CD4-positive, alpha-beta T cell treated with Interleukin-12 subunit alpha and Interleukin-12 subunit beta, for 1 hour (primary cell): ENCODE results near the gene PDE8B.
A peak's percentile ranks its signal among the peaks of the same experiment; 100 is the strongest.

Experiments used
- DNase-seq: peaks from one replicate; pipeline ENCODE4 v3.0.0-alpha.2; 2020

The PDE8B gene

DNA sequence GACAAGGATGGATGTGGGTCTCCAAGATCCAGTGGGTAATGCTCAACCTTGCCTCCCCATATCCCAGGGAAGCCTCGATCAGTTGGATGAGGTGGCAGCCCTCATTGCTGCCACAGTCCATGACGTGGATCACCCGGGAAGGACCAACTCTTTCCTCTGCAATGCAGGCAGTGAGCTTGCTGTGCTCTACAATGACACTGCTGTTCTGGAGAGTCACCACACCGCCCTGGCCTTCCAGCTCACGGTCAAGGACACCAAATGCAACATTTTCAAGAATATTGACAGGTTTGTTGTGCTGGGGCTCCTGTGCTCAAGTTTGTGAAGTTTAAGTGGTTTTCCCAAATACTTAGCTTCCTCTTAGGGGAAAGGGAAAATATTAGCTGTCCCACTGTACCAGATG, 207.7 kb downstream of the PDE8B start:
- DNase-seq = no peak

DNA sequence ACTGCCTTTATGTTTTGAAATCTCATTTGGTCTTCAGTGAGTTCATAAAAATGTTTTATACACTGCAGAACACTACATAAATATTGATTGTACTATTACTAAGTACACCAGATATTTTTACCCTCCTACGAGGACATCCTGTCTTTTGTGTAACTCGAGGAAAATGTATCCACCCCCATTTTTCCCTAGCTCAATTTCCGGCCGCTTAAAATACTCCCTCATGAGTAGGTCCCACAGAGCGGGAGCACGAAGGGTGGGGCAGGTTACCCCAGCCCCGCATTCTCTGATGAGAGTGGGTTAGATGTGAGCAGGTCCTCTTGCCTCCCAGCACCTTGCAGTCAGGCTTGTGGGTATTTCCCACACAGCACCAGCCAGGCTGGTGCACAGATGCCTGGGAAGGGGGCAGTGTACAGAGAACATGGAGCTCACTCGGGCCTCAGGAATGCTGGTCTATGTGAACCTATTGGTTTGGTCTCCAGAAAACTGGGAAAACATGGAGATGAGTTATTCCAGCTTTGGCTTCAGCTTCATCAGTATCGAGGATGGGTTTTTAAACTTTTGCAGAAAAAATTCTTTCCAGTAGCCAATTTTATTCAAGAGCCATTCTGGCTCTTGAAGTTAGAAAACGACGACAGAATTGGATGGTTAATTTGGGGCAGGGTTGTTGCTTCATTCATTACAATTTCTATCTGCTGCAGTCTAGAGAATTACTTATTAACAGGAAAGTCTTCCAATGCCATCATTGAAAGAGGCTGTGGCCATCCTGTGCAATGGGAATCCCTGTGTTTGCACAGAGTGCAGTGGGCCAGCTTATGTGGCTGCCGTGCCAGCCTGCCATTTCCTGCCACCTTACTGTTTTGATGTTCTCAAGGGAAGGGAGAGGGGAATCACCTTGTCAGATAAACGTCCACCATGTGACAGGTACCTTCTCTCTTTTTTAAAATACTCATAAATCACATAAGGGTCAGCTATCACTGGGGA, 208.4 kb downstream of the PDE8B start:
- DNase-seq = no peak

DNA sequence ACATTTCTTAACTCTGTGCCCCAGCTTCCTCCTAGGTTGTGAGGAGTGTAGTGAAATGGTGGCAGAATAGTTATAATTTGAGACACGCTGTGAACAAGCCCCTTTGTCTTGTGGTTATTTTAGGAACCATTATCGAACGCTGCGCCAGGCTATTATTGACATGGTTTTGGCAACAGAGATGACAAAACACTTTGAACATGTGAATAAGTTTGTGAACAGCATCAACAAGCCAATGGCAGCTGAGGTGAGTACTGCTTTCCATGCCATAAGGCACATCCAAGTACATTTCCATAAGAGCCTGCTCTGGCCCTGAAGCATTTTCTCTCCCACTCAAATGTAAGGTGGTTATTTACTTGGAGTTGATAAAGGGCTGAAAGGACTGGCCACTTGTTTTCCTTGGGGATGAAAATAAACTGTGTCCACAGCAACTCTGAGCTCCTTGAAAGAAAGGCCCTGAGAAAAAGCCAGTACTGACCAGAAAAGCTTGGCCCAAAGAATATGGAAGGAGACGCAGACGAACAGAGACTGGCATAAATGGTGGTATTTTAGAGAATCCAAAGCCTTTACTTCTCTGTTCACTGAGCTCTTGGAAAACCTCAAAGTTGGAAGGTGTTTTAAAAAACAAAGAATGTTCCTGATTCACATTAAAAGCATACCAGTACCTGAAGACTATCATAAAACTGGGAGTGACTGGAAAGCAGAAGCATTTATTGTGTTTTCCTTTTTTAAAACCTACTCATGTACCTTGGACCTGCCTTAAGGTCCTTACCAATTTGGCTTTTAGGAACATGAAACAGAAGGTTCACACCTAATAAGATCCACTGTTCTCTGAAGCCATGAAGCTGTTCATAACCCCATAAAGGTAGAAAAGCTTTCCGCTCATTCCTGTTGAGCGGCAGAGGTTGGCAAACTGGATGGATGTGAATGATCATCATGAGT, 209.4 kb downstream of the PDE8B start:
- no peak for DNase-seq

DNA sequence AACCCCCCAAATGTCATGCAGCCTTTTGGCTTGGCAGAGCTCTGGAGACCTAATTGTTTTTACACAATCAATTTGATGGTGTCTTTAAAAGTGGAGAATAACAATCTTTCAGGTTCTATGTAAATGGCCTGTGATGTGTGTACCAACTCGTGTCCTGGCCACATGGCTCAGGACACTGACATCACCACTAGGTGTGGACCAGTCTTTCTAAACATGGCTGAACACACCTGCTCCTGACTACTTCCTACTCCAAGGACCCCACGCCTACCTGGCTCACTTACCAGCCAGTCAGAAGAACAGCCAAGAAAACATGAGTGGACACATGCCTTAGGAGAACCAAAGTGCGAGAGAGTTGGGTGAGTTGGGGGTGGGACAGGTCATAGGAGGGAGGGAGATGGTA, 210.5 kb downstream of the PDE8B start:
- no peak for DNase-seq

DNA sequence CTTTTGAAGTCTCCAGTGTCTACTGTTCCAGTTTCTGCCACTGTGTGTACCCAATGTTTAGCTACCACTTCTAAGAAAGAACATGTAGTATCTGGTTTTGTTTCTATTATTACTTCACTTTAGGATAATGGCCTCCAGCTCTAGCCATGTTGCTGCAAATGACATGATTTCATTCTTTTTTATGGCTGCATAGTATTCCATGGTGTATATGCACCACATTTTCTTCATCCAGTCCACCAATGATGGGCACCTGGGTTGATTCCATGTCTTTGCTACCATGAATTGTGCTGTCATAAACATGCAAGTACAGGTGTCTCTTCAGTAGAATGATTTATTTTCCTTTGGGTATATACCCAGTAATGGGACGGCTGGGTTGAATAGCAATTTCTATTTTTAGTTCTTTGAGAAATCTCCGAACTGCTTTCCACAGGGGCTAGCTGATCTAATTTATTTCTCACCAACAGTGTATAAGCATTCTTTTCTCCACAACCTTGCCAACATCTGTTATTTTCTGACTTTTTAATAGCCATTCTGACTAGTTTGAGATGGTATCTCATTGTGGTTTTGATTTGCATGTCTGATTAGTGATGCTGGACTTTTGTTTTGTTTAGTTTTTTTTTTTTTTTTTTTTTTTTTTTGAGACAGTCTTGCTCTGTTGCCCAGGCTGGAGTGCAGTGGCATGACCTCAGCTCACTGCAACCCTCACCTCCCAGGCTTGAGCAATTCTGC, 212.7 kb downstream of the PDE8B start:
- no peak for DNase-seq

DNA sequence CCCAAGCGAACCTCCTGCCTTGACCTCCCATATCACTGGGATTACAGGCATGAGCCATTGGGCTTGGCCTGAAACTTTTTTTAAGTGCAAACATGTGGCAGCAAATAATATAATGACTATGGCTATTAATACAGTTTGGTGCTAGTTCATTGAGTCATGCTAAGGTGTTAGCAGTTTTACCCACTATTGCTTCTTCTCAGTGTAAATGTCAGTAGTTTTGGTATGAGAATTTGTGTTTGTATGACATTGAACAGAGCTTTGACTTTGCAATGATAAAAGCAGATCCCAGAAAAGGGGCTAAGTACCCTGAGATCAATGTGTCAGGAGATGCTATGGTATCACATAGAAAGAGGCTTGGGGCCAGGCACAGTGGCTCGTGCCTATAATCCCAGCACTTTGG, 214.4 kb downstream of the PDE8B start:
- DNase-seq = no peak

DNA sequence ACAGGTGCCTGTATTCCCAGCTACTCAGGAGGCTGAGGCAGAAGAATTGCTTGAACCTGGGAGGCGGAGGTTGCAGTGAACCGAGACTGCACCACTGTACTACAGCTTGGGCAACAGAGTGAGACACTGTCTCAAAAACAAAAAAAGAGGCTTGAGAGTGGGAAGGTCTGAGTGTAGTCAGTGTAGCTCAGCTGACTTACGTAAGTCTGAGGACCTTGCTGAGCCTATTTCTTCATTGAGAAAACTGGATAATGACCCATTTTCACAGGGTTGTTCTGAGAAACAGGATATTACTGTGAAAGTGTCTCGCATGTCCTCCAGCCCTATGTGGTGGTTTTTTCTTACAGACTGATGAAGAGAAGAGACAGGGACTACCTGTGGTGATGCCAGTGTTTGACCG, 214.9 kb downstream of the PDE8B start:
- DNase-seq = no peak

DNA sequence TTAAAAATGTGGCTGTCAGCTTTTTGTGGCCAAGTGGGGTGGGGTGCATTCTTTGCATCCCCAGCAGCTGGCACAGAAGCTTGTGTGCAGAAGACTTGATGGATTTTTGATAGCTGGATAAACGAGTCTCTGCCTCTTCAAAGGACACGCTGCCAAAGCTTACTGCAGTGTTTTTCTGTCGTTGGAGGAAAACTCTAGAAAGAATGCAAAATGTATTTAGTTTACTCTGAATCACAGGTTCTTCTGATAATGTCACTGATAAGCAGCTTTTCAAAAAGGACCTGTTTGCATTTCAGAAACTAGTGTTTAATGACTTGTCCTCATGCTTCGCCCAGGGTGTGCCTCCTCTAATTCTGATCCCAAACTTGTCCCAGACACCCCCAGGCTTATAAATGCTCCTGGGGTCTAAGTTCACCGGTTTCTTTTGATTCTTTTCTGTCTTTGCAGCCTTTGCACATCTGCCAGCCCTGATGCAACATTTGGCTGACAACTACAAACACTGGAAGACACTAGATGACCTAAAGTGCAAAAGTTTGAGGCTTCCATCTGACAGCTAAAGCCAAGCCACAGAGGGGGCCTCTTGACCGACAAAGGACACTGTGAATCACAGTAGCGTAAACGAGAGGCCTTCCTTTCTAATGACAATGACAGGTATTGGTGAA, 215.6 kb downstream of the PDE8B start:
- DNase-seq = no peak

DNA sequence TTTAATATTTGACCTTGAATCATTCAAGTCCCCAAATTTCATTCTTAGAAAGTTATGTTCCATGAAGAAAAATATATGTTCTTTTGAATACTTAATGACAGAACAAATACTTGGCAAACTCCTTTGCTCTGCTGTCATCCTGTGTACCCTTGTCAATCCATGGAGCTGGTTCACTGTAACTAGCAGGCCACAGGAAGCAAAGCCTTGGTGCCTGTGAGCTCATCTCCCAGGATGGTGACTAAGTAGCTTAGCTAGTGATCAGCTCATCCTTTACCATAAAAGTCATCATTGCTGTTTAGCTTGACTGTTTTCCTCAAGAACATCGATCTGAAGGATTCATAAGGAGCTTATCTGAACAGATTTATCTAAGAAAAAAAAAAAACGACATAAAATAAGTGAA, 216.2 kb downstream of the PDE8B start:
- no peak for DNase-seq

DNA sequence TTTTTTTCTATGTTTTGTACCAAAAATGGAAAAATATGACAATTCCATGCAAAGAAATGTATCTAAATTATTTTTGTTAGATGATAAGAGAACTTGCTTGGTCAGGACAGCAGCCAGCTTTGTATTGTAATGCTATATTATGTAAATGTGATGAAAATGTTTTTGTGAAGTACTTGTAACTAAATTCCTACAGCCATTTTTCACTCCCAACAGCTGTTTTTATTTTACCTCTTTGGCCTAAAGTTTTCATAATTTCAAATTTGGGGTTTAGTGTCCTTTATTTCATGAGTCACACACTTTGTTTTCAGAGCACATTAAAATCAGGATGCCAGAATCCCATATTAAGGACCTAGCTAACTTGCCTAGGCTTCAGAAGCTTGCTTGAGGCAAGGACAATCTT, 217.5 kb downstream of the PDE8B start:
- DNase-seq = no peak

DNA sequence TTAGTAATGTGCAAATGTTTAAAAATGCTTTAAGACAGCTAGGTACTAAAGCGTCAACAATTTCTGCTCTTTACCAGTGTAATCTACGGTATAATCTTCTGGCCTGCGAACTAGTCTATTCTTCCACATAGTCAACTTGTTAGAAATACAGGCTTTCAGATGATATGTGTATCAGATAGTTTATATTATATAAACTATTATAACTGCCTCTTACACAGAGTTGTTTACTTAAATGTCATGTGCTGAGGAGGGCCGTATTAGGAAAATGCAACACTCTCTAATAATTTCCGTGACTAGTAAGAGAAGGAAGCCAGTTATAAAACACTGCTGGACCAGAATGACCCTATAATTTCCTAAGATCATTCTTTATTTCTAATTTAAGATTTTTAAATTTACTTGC, 218.0 kb downstream of the PDE8B start:
- no peak for DNase-seq

DNA sequence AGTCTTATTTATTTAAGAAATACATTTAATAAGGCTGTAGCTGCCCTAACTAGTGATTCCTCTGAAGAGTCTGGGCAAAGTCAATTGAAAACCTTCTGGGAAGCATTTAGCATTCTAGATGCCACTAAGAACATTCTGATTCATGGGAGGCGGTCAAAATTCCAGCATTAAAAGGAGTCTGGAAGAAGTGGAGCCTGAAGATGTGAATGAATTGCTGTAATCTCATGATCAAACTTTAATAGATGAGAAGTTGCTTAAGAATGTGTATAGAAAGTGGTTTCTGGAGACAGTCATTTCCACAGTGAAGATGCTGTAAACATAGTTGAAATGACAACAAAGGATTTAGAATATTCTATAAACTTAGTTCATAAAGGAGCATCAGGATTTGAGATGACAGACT, 220.2 kb downstream of the PDE8B start:
- no peak for DNase-seq

DNA sequence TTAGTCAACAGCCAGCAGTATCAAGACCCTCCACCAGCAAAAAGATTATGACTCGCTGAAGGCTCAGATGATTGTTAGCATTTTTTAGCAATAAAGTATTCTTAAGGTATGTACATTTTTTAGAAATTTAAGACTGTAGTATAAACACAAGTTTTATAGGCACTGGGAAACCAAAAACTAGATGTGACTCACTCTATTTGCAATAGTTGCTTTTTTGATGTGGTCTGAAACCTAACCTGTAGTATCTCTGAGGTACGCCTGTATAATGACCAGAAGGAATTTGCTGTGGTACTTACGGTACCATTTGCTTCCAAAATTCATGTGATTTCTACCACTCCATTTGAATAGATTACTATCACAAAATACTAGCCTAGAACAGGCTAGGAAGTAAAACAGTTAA, 220.8 kb downstream of the PDE8B start:
- DNase-seq = no peak

DNA sequence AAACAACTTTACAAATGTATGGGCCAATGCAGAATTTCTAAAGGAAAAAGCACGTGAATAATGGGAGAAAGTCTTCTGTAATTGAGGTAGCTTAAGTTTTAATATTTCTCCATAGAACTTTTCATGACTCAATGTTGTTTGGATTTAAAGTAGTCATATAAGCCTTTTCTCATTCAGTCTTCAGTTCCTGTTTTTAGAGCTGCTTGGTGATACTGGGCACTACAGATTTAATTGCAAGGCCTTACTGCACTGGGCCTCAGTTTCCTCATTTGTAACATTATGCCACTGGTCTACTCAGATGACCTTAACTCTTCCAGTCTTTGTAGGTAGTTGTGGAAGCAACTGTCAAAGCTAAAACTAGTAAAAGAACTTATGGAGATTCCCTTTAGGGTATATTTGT, 221.2 kb downstream of the PDE8B start:
- no peak for DNase-seq

DNA sequence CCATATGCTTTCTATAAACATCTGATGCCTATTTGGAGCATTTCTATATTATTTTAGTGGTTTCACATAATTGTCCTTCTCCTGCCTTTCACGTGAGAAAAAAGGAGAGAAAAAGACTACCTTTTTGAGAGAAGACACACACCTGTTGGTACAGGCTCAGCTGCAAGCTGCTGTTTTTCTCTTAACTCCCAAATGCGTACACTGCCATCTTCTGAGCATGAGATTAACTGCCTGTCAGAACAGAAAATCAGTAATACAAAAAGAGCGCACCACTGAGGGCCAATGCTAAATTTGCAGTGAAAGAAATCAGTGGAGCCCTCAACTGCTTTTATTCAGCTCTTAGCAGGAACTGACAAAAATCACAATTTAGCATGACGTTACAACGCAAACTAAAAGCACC, 226.7 kb downstream of the PDE8B start:
- DNase-seq = peak; percentile 4

DNA sequence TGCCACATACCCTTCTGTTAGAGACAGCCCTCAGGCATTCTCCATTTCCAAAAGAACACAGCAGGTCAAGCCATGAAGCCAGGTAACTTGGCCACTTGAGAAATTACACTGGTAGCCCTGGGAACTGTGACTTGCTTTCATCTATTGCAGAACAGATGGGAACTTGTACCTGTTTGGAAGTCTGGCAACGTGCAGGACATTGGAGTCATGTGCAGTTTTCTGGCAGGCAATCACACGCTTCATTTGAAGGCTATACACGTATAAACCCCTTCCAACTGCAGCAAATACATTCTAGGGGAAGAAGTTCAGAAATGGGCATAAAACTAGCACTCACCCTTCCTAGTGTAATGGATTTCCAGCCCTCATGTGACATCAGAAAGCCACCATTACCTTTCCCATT, 227.6 kb downstream of the PDE8B start:
- DNase-seq = no peak

DNA sequence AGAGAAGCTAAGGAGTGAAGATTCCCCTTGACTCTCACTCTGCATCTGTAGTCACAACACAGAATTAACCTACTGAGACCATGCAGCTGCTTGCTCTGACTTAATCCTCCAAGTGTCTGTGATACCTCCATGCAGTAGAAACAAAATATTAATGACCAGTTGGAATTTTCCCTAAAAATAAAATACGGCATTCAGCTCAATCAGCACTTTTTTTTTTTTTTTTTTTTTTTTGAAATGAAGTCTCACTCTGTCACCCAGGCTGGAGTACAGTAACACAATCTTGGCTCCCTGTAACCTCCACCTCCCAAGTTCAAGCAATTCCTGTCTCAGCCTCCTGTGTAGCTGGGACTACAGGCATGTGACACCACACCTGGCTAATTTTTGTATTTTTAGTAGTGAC, 233.2 kb downstream of the PDE8B start:
- DNase-seq = no peak

DNA sequence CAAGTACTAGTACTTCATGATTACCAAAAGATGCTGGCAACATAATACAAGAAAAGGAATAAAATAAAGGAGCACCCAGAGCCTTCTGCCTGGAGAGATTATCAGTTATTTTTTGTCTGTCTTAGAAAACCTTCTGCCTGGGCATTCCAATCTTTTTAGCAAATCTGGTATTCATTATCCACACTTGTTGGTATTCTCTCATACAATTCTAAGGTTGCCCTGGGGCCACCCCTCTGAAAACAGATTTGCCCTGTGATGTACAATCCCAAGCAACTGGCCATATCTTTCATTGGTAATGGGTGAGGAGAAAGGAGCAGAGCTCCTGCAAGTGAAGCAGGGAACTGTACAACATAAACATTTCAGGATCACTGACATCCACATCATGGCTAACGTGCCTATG, 233.9 kb downstream of the PDE8B start:
- DNase-seq = no peak

DNA sequence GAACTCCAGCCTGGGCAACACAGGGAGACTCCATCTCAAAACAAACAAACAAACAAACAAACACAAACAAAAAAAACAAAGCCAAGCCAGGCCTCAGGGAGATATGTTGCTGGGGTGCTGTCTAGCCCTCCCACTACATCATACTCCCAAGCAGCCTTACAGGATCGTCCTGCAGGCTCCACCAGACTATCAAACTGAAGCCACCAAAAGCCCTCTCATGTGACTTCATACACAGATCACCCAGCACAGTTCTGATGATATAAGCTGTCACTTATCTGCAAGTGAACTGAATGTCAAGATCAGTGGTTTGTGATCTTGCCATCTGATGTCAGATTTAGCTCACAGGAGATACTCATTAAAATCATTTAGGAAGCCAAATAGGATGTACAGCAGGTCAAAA, 238.4 kb downstream of the PDE8B start:
- DNase-seq = no peak

DNA sequence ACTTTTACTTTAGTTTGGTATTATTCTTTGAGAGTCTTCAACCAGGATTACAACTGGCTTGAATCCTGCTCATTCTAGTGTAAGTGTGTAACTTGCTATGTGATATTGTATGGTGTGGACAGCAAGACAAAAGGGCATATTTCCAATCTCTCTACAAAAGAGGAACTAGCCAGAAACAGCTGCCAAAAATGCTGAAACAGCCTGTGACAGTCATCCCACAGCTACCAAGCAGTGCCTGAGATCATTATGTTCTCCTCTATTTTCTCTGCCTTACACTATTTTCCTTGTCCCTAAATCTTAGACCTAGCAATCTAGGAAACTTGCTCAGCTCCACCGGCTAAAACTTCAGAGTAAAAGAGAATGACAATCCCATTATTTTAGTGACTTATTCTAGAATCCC, 238.8 kb downstream of the PDE8B start:
- DNase-seq = no peak

DNA sequence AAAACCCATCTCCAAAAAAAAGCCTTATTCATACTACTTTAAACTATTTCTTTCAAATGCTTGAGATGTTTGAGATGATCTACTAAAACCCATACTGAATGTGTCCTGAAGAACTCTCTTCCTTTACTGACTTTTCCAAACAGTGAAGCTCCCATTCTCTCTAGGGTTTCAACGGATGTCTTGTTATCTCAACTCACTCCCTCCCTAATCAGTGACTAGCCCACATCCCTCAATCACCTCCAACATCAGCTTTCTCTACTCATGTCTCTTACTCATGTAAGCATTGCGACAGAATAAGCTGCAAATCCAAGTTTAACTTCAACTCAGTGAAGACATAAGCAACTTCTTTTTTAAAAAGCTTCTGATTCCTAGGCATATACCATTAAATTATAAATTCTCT, 239.5 kb downstream of the PDE8B start:
- no peak for DNase-seq

DNA sequence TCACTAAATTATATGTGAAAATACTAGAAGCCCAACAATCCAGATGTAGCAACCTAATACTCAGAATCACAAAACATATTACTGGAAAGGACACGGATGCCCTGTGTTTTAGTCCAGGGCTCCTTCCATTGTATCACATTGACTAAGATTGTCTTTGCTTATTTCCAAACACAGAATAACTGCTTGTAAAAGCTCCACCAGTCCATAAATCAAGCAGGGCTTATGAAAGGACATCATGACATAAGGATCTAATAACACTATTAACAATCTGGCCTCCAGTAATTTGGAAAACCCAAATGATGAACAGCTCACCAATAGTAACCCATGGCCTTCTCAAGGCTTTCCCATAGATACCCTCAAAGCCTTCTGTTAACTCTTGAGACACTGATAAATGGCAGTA, 241.9 kb downstream of the PDE8B start:
- no peak for DNase-seq

DNA sequence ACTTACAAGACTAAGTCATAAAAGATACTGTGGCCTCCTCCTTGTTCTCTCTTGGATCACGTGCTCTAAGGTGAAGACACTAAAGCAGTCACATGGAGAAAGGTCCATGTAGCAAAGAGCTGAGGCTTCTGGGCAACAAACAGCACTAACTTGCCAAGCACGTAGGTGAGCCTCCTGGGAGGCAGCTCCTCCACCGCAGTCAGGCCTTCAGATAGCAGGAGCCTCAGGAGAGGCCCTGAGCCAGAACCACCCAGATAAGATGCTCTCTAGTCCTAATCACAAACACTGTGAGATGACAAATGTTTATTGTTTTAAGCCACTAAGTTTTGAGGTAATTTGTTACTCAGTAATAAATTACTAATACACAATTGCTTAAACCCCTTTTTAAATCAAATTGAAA, 243.6 kb downstream of the PDE8B start:
- DNase-seq = no peak
